ENCODE measurements around the gene DEFB113. TPM values are rescaled to one million over a fixed set of nuclear protein-coding genes. Genes with fewer than 3 reads are reported as not detected.

Gene DEFB113
- total RNA-seq, 1 experiment from 2014 or later, result not detected

- DNase-seq, result no peak
- no peak overlapping the region for H2BK15ac ChIP-seq (ENCODE audit: low read depth, low read length)
- no peaks in the 10 kb centered on the region for H3K79me1 ChIP-seq (ENCODE audit: insufficient read depth, low read depth, low read length, poor library complexity, severe bottlenecking)
- H3K4ac ChIP-seq (ENCODE audit: low read depth, low read length), result no peak overlapping the region
- H3K4me2 ChIP-seq (ENCODE audit: insufficient read depth, insufficient read length, low read length), result no peak overlapping the region
- TF ChIP-seq CTCF (conservative IDR thresholded peaks at IDR 0.05), result no peak
- H3K23me2 ChIP-seq (ENCODE audit: insufficient read length, low read depth, low read length, poor library complexity, severe bottlenecking), result no peaks in the 10 kb centered on the region
- H3K9ac ChIP-seq (ENCODE audit: extremely low read depth, insufficient read length, low read length), result no peak overlapping the region
- H4K91ac ChIP-seq (ENCODE audit: insufficient read length, low read depth, low read length), result no peak overlapping the region
- peak overlapping the region in 1 of 2 experiments; percentile 66; a peak in 1 of 5 replicates for H3K4me3 Mint-ChIP-seq
- H3K4me1 Mint-ChIP-seq, result peaks cover 0 to 6% of the 10 kb centered on the region in 2 experiments; a peak in 2 of 4 replicates
- no peaks in the 10 kb centered on the region for H3K4me1 ChIP-seq (ENCODE audit: insufficient read depth, low read length)
- no peak overlapping the region for H2AK5ac ChIP-seq (ENCODE audit: insufficient read length, low read length)
- H3K9me3 Mint-ChIP-seq, result no peaks in the 10 kb centered on the region
- H3K27me3 ChIP-seq (ENCODE audit: insufficient read depth, low read length), result no peaks in the 10 kb centered on the region
- no peak overlapping the region for H4K5ac ChIP-seq (ENCODE audit: insufficient read length, low read depth, low read length)
- no peaks in the 10 kb centered on the region for H3K27me3 Mint-ChIP-seq (ENCODE audit: low read depth)
- H3K27ac Mint-ChIP-seq, result no peak overlapping the region
- no peak overlapping the region for H3K56ac ChIP-seq (ENCODE audit: insufficient read length, low read depth, low read length)
- no peaks in the 10 kb centered on the region for H3K9me3 ChIP-seq (ENCODE audit: control insufficient read depth, low read depth, low read length)
- no peak overlapping the region for H3K23ac ChIP-seq (ENCODE audit: insufficient read length, low read depth, low read length)
- H2BK20ac ChIP-seq (ENCODE audit: low read depth, low read length, poor library complexity, severe bottlenecking), result no peak overlapping the region
- no peak overlapping the region for H2BK120ac ChIP-seq (ENCODE audit: low read depth, low read length, poor library complexity, severe bottlenecking)
- no peaks in the 10 kb centered on the region for H3K79me2 ChIP-seq (ENCODE audit: insufficient read depth, low read length)
- H2AFZ ChIP-seq (ENCODE audit: low read length), result no peak overlapping the region
- no peak overlapping the region for H2BK5ac ChIP-seq (ENCODE audit: insufficient read length, low read length)
- no CpG with 5 or more reads among the region's 2 CpGs for WGBS (ENCODE audit: extremely low coverage, insufficient read length, low lambda C conversion rate)
- H3K36me3 Mint-ChIP-seq (ENCODE audit: insufficient read depth in 1 of 3, low read depth in 3 of 3), result no peaks in the 10 kb centered on the region
- H4K8ac ChIP-seq (replicated peaks; ENCODE audit: insufficient read length, low read depth, low read length), result no peak overlapping the region
- no peak overlapping the region for H3T11ph ChIP-seq (ENCODE audit: low read length)
- no peak overlapping the region for H3K27ac ChIP-seq (ENCODE audit: insufficient read length, low read depth, low read length)
- H3K14ac ChIP-seq (ENCODE audit: insufficient read depth, low read length), result no peak overlapping the region
- no peak overlapping the region for H3K18ac ChIP-seq (ENCODE audit: insufficient read length, low read depth, low read length)
- H4K20me1 ChIP-seq (ENCODE audit: control insufficient read depth, insufficient read depth, insufficient read length), result no peaks in the 10 kb centered on the region
- no peak overlapping the region for H2BK12ac ChIP-seq (ENCODE audit: insufficient read length, low read depth, low read length)
These were observed 19.0 kb downstream of the DEFB113 start for GRCh38 chr6:49950415-49950751.
